PC-3 (cell line): Measurements from ENCODE around the gene ANKRD42.
"Not testable (repeated sequence)": the region's sequence is repeated elsewhere in the genome, so short reads cannot be mapped to it uniquely, and the experiment has no call there.

ENCODE experiments used
- CTCF ChIP-seq: fragments of 300-600 bp; sonication (generic); conservative IDR thresholded peaks from 2 replicates; pipeline ENCODE4 v1.5.1; 2017; ENCODE audit warnings: antibody characterized with exemption, low read depth, mild to moderate bottlenecking, low read length
- EZH2 ChIP-seq: fragments of 300-600 bp; sonication (generic); IDR thresholded peaks from one replicate; pipeline ENCODE4 v1.6.1; 2017; ENCODE audit warnings: antibody characterized with exemption, mild to moderate bottlenecking, low read length; ENCODE audit not compliant: unreplicated experiment
- EZH2phosphoT487 ChIP-seq: fragments of 300-600 bp; sonication (generic); IDR thresholded peaks from 2 replicates; pipeline ENCODE4 v1.6.1; 2018; ENCODE audit warnings: mild to moderate bottlenecking, antibody characterized with exemption, low read length, borderline replicate concordance

GRCh38 chr11:83269080-83269479 lies 75.6 kb downstream of the ANKRD42 start:
- TF ChIP-seq CTCF, EZH2, EZH2phosphoT487: not testable (repeated sequence)
